Activated naive CD4-positive, alpha-beta T cell treated with anti-CD3 and anti-CD28 coated beads, Interleukin-2, amount 50 U/mL, for 72 hours (primary cell): Measurements from ENCODE around the gene MAP3K7CL. TPM values are rescaled to one million over a fixed set of nuclear protein-coding genes. Genes with fewer than 3 reads are reported as not detected.
A peak's percentile ranks its signal among the peaks of the same experiment; 100 is the strongest.

ENCODE experiments used
- ATAC-seq, 2 donors: fragments of 150-1000 bp; cut with Tn5 transposase; 2 replicates each; pipeline ENCODE4 v1.10.0; 2021; ENCODE audit warnings: mild to moderate bottlenecking in 2 of 2, moderate library complexity in 2 of 2
- DNase-seq, 2 donors: peaks; one replicate each; pipeline ENCODE4 v3.0.0; 2021 to 2022; ENCODE audit warnings: low spot score in 2 of 2
- H3K27ac Mint-ChIP-seq, 2 donors: one replicate each; pipeline ENCODE4 v1.8.0; 2022; ENCODE audit warnings: mild to moderate bottlenecking in 2 of 2, mixed read lengths in 2 of 2
- H3K36me3 Mint-ChIP-seq, 2 donors: one replicate each; pipeline ENCODE4 v1.8.0; 2022; ENCODE audit warnings: mixed read lengths in 2 of 2
- H3K9me3 Mint-ChIP-seq, 2 donors: one replicate each; pipeline ENCODE4 v1.8.0; 2022; ENCODE audit warnings: mixed read lengths in 2 of 2
- total RNA-seq, 2 donors: library from RNA; stranded (reverse); gene quantifications; one replicate each; pipeline ENCODE4 v1.2.3, GENCODE V29; 2022

MAP3K7CL gene
- total RNA-seq, 2 donors from 2014 or later = 5.4 to 8.6 TPM

- ATAC-seq = no peak
- Mint-ChIP-seq H3K27ac (no peak overlapping the region), H3K36me3 (peaks cover 0 to 3% of the 10 kb centered on the region in 2 donors), H3K9me3 (peaks cover 0 to 2% of the 10 kb centered on the region in 2 donors)
- DNase-seq = no peak
Observed at GRCh38 chr21:29177800-29178199, 47.4 kb downstream of the MAP3K7CL start.

GRCh38 chr21:29178926-29179325, 48.5 kb downstream of the MAP3K7CL start:
- Mint-ChIP-seq H3K36me3 (peaks cover 0 to 10% of the 10 kb centered on the region in 2 donors), H3K9me3 (peaks cover 0 to 8% of the 10 kb centered on the region in 2 donors), H3K27ac (peak overlapping the region in 1 of 2 donors; percentile 23)
- no peak for DNase-seq
- no peak for ATAC-seq

GRCh38 chr21:29179503-29179902, 49.1 kb downstream of the MAP3K7CL start:
- H3K9me3 Mint-ChIP-seq = peaks cover 0 to 8% of the 10 kb centered on the region in 2 donors
- ATAC-seq (no peak), DNase-seq (no peak)
- H3K36me3 Mint-ChIP-seq = peaks cover 0 to 10% of the 10 kb centered on the region in 2 donors
- no peak overlapping the region for H3K27ac Mint-ChIP-seq

- ATAC-seq (peak; percentile 62 to 87), DNase-seq (no peak)
- Mint-ChIP-seq H3K36me3 (peaks cover 0 to 10% of the 10 kb centered on the region in 2 donors), H3K27ac (peak overlapping the region; percentile 73 to 81), H3K9me3 (peaks cover 0 to 8% of the 10 kb centered on the region in 2 donors)
Observed at GRCh38 chr21:29181799-29182470, 51.5 kb downstream of the MAP3K7CL start.

GRCh38 chr21:29182691-29183092, 52.2 kb downstream of the MAP3K7CL start:
- ATAC-seq (no peak), DNase-seq (no peak)
- H3K27ac Mint-ChIP-seq = peak overlapping the region in 1 of 2 donors; percentile 81
- peaks cover 0 to 8% of the 10 kb centered on the region in 2 donors for H3K9me3 Mint-ChIP-seq
- H3K36me3 Mint-ChIP-seq = peaks cover 0 to 10% of the 10 kb centered on the region in 2 donors

GRCh38 chr21:29184037-29184436, 53.6 kb downstream of the MAP3K7CL start:
- Mint-ChIP-seq H3K9me3 (peaks cover 0 to 8% of the 10 kb centered on the region in 2 donors), H3K36me3 (peaks cover 0 to 10% of the 10 kb centered on the region in 2 donors), H3K27ac (no peak overlapping the region)
- DNase-seq (no peak), ATAC-seq (no peak)

- Mint-ChIP-seq H3K27ac (no peak overlapping the region), H3K9me3 (peaks cover 0 to 8% of the 10 kb centered on the region in 2 donors), H3K36me3 (peaks cover 0 to 10% of the 10 kb centered on the region in 2 donors)
- no peak for ATAC-seq
- no peak for DNase-seq
Observed at GRCh38 chr21:29185172-29185571, 54.7 kb downstream of the MAP3K7CL start.

- ATAC-seq = no peak
- peaks cover 0 to 8% of the 10 kb centered on the region in 2 donors for H3K9me3 Mint-ChIP-seq
- peaks cover 0 to 10% of the 10 kb centered on the region in 2 donors for H3K36me3 Mint-ChIP-seq
- H3K27ac Mint-ChIP-seq = no peak overlapping the region
- no peak for DNase-seq
Observed at GRCh38 chr21:29185633-29186032, 55.2 kb downstream of the MAP3K7CL start.

GRCh38 chr21:29186246-29186645, 55.8 kb downstream of the MAP3K7CL start:
- Mint-ChIP-seq H3K36me3 (peaks cover 0 to 10% of the 10 kb centered on the region in 2 donors), H3K27ac (no peak overlapping the region), H3K9me3 (peaks cover 0 to 8% of the 10 kb centered on the region in 2 donors)
- DNase-seq = no peak
- ATAC-seq = no peak

- Mint-ChIP-seq H3K9me3 (peaks cover 0 to 5% of the 10 kb centered on the region in 2 donors), H3K27ac (no peak overlapping the region), H3K36me3 (peaks cover 0 to 6% of the 10 kb centered on the region in 2 donors)
- ATAC-seq (no peak), DNase-seq (no peak)
Observed at GRCh38 chr21:29187944-29188343, 57.5 kb downstream of the MAP3K7CL start.

- Mint-ChIP-seq H3K9me3 (no peaks in the 10 kb centered on the region), H3K27ac (no peak overlapping the region), H3K36me3 (no peaks in the 10 kb centered on the region)
- ATAC-seq (no peak), DNase-seq (no peak)
Observed at GRCh38 chr21:29189353-29189752, 58.9 kb downstream of the MAP3K7CL start.

GRCh38 chr21:29190923-29191331, 60.5 kb downstream of the MAP3K7CL start:
- ATAC-seq = peak; percentile 40 to 74
- Mint-ChIP-seq H3K36me3 (peaks cover 0 to under 1% of the 10 kb centered on the region in 2 donors), H3K9me3 (peaks cover 0 to 3% of the 10 kb centered on the region in 2 donors), H3K27ac (no peak overlapping the region)
- DNase-seq = no peak

- Mint-ChIP-seq H3K27ac (no peak overlapping the region), H3K9me3 (peaks cover 17 to 19% of the 10 kb centered on the region in 2 donors), H3K36me3 (peaks cover 20 to 21% of the 10 kb centered on the region in 2 donors)
- ATAC-seq (no peak), DNase-seq (no peak)
Observed at GRCh38 chr21:29193072-29193471, 62.6 kb downstream of the MAP3K7CL start.

- Mint-ChIP-seq H3K9me3 (peaks cover 21 to 22% of the 10 kb centered on the region in 2 donors), H3K27ac (no peak overlapping the region), H3K36me3 (peaks cover 23 to 26% of the 10 kb centered on the region in 2 donors)
- ATAC-seq = no peak
- DNase-seq = no peak
Observed at GRCh38 chr21:29193901-29194300, 63.5 kb downstream of the MAP3K7CL start.

- no peak for ATAC-seq
- H3K36me3 Mint-ChIP-seq = peaks cover 28 to 31% of the 10 kb centered on the region in 2 donors
- DNase-seq = no peak
- H3K9me3 Mint-ChIP-seq = peaks cover 26 to 27% of the 10 kb centered on the region in 2 donors
- H3K27ac Mint-ChIP-seq = no peak overlapping the region
Observed at GRCh38 chr21:29194342-29194741, 63.9 kb downstream of the MAP3K7CL start.

- H3K27ac Mint-ChIP-seq = peak overlapping the region in 1 of 2 donors; percentile 90
- no peak for DNase-seq
- H3K36me3 Mint-ChIP-seq = peaks cover 30 to 33% of the 10 kb centered on the region in 2 donors
- peak in 1 of 2 donors; percentile 38 for ATAC-seq
- H3K9me3 Mint-ChIP-seq = peaks cover 27 to 28% of the 10 kb centered on the region in 2 donors
Observed at GRCh38 chr21:29194847-29195246, 64.4 kb downstream of the MAP3K7CL start.

GRCh38 chr21:29195981-29196669, 65.7 kb downstream of the MAP3K7CL start:
- H3K36me3 Mint-ChIP-seq = peaks cover 30 to 38% of the 10 kb centered on the region in 2 donors
- ATAC-seq (peak; percentile 99 to 100), DNase-seq (peak; percentile 60 to 74)
- H3K9me3 Mint-ChIP-seq = peaks cover 31 to 32% of the 10 kb centered on the region in 2 donors
- peak overlapping the region; percentile 90 to 97 for H3K27ac Mint-ChIP-seq
